Activated CD4-positive, alpha-beta T cell treated with anti-CD3 and anti-CD28 coated beads, Interleukin-2, amount 50 U/mL, for 24 hours (primary cell): ENCODE results near the gene TBCCD1.
A peak's percentile ranks its signal among the peaks of the same experiment; 100 is the strongest.

ENCODE experiments used
- DNase-seq, 2 donors: peaks; one replicate each; pipeline ENCODE4 v3.0.0-alpha.2; 2020; ENCODE audit warnings: low read depth in 1 of 2, low spot score in 1 of 2

TBCCD1 gene, protein sequence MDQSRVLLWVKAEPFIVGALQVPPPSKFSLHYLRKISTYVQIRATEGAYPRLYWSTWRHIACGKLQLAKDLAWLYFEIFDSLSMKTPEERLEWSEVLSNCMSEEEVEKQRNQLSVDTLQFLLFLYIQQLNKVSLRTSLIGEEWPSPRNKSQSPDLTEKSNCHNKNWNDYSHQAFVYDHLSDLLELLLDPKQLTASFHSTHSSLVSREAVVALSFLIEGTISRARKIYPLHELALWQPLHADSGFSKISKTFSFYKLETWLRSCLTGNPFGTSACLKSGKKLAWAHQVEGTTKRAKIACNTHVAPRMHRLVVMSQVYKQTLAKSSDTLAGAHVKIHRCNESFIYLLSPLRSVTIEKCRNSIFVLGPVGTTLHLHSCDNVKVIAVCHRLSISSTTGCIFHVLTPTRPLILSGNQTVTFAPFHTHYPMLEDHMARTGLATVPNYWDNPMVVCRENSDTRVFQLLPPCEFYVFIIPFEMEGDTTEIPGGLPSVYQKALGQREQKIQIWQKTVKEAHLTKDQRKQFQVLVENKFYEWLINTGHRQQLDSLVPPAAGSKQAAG

DNA sequence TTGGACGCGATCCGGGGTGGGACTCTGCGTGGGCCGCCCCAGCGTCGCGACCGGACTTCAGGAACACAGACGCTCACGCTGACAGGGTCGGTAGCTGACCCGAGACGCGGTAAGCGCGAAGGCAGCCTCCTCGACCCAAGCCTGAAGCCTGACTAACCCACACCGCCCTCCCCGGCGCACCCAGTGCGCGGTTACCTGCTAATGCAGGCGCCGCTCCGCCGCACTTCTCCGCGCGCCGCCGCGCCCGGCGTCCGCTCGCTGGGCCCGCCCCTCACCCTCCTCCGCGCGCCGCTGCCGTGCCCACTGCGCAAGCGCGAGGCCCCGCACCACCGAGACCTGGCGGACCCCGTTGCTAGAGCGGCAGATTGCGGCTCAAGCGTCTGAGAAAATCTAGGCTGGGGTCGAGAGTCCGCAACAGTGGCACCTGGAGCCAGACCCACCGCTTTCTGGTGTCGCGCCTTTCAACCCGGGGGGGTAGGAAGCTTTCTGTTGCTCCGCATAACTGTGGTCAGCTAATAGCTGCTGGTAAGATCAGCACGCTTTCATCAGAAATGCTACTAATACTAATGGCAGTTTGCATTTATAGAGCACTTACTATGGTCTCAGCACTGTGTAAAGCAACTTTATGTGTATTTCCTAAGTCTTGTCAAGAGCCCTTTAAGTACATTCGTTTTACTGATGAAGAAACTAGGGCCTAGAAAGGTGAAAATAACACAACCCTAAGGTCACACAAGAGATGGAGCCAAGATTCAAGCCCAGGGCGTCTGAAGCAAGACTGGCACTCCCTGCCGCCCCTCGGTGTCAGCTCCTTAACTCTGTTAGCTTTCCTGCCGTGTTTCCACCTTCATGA lies at the start of gene TBCCD1:
TBCCD1 (minus strand) TSS at position 268 of the 850 bp plus-strand sequence. CDS start 3,010 bp downstream, outside the sequence.
- DNase-seq: peak; percentile 92 to 96

DNA sequence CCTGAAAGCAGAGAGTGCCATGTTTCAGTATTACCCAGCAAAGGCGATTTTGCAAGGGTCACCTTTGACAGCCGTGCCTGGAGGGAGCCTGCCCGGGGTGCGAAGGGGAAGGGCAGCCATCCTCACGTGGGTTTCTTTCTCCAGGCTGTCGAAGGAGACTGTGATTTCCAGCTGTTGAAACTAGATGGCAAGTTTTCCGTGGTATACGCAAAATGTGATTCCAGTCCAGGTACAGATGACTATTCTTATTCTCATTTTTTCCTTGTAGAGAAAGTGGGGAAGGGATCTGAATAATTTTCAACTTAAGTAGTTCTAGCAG lies 49.1 kb upstream of the TBCCD1 start:
- no peak for DNase-seq

DNA sequence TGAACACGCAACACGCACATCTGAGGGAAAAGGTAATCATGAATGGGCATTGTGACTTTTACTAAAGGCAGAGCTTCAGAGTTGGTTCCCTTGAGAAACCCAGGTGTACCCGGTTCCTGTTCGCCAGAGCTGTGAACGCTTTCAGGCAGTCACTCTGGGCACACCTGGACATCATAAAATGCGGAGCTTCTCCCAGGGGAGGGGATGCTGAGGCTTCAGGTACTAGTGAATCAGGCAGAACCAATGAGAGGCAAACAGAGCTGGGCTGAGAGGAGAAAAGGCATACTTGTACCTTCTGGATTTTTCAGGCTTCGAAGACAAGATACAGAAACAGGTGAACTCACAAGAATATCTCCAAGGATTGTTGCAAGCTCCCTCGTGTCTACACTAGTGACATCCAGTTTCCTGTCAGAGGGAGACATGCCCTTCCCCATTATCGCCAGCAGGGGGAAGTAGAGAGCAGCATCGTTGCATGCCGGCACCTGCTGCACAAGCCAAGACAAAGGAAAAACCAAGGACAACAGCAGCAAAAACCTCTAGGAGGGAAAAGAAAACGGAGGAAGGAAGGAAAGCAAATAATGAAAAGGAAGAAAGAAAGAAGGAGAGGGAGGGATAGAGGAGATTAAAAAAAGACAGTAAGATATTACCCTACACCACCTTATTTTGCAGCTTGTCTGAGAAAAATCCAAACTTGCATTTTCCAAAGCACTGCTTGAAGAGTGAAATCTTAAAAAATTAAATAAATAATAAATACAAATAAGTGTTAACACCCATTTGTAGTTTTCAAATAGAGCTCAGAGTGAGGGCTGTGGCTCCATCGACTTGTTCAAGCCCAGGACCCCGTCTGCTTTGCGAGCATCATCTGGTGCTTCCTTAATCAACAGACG lies 47.7 kb upstream of the TBCCD1 start:
- DNase-seq: peak; percentile 49 to 76

DNA sequence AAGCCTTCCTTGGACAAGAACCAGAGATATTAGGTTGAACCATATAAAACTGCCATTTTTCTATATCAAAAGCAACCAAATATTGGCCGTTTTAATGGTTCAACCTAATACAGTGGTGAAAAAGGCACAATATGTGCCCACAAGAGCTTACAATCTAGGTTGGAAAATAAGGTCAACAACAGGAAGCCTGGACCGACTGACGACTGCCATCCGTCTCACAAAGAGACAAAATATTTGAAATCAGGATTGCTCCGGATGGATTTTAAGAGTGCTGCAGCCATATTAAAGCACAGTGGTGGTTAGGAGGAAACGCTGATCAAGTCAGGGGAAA lies 47.1 kb upstream of the TBCCD1 start:
- no peak for DNase-seq

DNA sequence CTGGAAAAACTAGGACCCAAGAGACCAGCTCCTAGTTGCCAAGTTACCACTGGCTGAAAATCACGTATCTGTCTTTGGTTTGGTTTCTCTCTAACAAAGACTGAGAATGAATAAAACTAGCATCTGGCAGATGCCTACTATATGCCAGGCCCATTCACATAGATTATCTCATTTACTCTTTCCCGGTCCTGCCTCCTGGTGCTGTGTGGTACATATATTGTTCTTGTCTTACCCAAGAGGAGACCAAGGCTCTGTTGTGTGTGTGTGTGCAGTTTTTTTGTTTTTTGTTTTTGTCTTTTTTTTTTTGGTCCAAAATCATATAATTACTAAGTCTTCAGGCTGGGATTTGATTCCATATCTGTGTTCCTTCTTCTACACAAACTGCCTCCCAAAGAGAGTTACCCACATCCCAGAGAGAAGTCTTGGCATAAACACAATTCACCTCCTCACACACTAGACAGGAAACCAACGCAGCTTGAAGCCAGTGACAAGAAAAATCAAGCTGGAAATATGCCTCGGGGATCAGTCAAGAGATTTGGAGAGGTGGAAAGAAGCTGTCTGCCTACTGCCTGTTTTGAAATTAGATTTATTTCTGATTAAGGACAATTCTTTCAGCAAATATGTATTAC lies 46.6 kb upstream of the TBCCD1 start:
- DNase-seq: no peak

DNA sequence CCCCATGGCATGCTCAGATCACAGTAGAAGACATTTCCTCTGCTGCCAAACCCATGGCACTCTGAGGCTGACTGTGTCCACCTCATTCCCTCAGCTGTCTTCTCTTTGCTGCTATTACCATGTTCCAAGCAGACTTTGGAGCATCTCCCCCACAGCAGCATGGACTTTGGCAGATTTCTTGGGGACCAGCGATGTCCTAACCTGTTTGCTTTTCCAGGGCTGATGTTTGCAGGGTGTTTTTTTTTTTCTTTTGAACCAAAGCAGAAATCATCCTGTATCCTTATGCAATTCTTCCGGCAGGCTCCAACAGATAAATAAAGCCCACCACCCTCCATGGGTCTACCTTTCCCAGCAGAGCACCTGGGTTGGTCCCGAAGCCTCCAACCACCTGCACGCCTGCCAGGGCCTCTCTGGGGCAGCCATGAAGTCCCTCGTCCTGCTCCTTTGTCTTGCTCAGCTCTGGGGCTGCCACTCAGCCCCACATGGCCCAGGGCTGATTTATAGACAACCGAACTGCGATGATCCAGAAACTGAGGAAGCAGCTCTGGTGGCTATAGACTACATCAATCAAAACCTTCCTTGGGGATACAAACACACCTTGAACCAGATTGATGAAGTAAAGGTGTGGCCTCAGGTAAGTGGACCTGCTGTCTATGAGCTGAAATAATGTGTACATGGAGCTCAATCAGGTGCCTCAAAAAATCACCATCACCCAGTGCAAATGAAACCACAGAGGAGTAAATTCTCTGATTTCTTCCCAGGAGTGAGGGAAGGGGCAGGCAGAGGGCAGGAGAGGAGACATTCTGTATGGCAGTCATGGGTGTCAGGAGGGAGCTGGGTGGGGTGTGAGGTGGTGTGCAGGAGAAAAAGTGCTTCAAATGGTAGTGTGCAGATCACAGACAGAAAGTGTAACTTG lies 45.8 kb upstream of the TBCCD1 start, which contains the start of gene AHSG:
AHSG (plus strand) TSS at position 340 of the 916 bp plus-strand sequence; CDS start at position 422, 82 bp downstream.
- no peak for DNase-seq

DNA sequence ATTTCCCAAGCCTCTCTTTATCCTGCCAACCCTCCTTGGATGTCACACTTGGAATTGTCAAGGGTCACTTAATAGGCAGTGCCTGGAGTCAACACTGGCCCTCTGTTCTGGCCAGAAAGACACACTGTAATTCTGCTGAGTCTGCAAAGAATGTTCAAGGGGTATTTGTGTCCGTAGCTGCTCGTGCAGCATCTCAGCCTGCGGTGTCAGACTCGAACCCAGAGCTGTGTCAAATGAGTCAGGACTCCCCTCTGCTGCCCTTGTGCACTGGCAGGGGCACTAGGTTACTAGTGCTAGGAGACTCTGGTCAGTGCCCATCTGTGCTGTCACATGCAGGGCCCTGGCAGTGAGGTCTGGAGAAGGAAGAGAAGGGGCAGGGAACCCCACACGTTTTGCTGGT lies 44.9 kb upstream of the TBCCD1 start:
- DNase-seq: no peak

DNA sequence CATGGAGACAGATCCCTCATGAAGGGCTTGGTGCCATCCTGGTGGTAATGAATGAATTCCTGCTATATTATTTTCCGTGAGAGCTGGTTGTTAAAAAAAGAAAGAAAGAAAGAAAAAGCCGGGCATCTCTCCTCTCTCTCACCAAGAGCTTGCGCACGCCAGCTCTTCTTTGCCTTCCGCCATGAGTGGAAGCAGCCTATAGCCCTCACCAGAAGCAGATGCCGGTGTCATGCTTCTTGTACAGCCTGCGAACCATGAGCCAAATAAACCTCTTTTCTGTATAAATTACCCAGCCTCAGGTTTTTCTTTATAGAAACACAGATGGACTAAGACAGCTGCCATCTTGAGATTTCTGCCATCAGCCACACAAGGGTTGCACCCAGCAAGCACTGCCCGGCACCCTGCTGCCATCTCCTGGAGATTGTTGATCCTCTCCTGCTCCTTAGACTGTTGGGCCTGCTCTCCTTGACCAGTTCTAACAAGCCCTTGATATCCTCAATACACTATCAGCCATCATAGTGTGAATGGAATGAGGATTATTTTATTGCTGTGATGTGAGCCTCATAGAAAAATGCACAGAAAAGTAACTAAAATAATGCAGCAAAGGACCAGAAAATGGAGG lies 42.2 kb upstream of the TBCCD1 start:
- no peak for DNase-seq

DNA sequence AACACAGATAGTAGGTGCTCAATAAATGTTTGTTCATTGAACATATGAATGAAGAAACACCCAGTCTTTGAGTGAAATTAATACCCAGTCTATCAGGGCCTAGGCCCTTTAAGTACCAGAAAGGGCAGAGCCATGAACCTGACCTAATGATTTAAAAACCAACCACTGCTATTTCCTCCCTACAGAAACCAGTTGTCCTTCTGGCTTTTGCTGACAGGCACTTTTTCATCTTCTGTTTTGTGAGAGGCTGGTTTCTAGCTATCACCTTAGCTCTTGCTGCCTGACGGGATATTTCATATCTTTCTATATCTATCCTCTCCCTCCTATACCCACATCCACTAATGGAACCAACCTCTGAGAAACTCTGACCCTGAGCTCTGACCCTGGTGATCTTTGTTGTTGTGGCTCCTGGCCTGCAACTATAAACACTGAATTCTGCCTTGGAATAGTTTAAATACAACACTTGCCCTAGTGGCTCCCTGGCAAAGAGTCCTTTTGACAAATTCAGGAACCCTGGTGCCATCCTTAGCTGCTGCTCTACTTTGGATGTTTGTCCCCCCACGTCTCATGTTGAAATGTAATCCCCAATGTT lies 41.6 kb upstream of the TBCCD1 start:
- DNase-seq: no peak

DNA sequence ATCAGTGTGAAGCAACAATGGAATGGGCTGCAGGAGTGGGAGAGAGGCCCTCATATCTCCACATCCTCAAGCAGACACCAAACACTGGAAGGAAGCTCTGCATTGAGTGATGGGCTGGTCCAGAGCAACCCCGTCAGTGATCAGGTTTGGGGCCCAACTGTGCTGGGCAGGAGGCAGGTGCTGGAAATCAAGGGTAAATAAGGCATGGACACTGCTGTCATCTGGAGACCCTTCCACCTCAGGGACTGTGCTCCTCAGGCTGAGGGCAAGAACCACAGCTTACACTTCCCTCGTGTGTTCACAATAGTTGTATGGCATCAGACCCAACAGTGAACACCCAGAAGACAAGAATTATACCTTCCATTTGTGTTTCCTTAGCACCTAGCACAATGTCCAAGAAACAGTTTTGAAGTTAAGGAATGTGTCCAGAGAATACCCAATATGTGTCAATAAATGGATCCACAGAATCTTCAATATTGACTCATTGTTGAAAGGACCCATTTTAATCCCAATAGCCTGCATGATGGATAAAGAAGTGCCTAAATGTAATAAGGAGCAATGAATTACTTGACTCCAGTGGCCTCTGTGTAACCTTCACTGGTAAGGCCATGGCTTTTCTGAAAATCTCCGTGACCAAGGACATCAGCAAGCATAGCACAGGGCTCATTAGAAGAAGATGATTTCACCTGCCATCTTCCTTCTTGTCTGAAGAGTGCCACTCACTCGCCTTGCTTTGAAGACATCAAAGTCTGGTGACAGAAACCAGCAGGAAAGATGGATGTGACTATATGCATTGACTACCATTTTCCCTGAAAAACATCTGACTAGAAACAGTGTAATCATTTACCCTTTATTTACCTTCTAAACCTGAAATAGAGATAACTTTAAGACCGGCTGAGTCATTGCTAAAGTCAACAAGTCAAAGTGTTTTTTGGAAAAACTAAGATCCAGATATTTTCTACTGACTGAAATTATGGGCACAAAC lies 38.7 kb upstream of the TBCCD1 start:
- no peak for DNase-seq

DNA sequence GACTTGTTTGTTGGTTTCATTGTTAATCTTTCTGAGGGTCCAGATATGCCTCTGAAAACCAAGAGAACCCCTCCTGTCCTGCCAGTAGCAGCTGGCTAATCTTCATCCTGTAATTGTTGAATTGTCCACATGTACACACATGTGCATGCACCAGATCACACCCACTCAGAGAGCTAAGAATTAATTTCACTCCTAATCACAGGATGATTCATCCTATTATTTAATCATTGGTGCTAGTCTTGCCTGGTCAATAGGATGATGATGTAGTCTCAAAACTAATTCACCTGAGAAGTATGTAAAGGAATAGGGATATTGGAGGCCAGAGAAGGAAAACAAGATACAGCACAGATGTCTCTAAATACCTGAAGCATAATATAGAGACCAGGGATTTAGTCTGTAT lies 37.9 kb upstream of the TBCCD1 start:
- no peak for DNase-seq

DNA sequence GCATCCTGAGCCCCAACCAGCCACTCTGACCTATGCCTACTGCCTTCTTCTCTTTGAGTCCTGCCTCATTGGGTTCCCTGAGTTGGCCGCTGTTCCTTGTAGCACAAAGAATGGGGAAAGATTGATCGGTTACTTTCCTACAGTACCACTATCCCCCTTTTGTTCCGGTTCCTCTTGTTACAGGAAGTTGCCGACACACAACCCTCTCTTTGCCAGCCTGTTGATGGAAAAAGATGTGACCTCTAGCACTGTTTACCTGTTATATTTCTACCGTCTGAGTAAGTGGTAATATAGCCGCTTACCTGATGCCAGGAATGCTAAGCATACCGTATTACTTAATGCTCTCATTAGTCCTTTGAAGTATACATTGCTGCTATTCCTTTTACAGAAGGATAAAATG lies 36.0 kb upstream of the TBCCD1 start:
- no peak for DNase-seq

DNA sequence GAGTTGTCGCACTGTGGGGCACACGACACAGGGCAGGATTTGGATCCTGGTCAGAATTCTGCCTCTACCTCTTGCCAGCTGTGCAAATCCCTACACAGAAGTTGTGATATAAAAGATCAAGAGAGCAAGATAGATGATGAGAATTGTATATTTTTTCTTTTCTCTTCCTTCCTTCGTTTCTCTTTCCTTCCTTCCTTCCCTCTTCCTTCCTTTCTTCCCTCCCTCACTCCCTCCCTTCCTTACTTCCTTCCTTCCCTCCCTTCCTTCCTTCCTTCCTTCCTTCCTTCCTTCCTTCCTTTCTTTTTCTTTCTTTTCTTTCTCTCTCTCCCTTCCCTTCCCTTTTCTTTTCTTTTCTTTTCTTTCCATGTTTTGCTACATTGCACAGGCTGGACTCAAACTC lies 33.8 kb upstream of the TBCCD1 start:
- no peak for DNase-seq

DNA sequence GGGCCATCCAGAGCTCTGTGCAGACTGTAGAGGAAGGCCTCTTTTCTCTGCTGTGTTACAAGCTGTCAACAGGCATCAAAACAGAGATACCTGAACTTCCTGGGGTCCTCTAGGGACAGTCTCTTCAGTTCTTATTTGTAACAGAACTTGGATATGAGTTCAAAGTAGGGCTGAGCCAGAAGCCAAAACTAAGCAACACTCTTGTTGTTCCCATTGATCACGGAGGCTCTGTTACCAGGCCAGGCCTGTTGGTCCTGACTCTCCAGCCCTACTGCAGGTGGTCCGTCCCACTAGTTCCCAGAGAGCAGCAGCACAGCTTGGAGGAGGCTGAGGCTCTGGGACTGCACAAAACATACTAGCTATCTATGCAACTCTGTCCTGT lies 32.6 kb upstream of the TBCCD1 start:
- no peak for DNase-seq

DNA sequence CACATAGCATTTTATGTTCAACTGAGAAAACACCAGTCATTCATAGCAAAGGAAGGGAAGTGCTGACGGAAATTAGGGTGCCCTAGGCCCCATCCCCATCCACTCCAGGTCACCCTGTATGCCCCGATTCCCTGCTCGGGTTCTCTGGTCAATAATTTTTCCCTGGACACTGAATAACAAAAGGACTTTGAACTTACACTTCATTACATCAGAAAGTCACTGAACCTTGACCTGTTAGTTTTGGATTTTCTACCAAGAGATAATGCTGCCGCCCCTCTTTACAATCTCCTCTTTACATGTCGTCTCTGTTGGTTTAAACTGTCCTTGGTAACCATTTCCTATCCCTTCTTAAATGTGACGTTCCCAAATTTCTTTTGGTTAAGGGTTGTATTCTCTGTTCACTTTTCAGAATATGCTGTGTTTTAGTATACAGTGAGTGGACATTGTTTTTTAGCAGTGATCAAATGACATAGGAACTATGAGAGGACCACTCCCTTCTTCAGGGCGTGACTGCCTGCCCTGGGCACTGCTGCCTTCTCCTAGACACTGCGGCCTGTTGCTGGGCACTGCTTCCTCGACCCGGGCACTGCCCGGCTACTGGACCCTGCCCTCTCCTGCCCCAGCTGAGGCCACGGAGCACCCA lies 32.1 kb upstream of the TBCCD1 start:
- no peak for DNase-seq

DNA sequence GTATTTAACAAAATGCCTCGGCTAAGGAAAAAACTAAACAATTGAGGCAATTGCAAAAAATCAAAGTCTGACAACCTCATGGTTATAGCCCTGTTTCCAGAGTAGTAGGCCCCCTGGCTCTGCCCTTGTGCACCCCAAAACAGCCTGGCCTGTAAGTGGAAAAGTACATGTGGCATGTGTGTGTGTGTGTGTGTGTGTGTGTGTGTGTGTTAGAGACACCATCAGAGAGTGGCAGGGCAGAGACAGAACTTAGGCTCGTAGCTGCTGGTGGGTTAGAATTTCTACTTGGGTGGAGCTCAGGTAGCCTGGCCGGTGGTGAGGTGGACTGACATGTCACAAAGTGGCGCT lies 31.6 kb upstream of the TBCCD1 start:
- no peak for DNase-seq

DNA sequence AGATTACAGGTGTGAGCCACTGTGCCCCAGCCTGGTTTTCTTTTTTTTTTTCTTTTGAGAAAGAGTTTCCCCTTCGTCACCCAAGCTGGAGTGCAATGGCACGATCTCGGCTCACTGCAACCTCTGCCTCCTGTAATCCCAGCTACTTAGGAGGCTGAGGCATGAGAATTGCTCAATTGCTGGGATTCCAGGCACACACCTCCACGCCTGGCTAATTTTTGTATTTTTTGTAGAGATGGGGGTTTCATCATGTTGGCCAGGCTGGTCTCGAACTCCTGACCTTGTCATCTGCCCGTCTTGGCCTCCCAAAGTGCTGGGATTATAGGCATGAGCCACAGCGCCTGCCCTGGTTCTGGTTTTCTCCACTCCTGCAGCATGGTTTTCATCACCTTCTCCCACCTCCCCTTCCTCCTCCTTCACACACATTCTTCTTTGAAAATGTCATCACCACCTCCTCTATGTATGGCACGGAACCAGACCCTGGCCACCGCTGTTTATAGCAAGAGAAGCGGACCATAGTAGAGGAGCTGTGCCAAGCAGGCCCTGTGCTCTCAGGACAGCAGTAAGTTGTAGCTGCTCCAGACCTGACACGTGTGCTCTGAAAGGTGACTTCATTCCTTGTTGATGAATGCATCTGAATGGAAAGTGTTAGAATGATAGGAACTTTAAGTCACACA lies 31.1 kb upstream of the TBCCD1 start:
- no peak for DNase-seq
